Mesendoderm (in vitro differentiated cells): ENCODE measurements around the gene SHCBP1L.
"Not testable (repeated sequence)": the region's sequence is repeated elsewhere in the genome, so short reads cannot be mapped to it uniquely, and the experiment has no call there.

Experiments
- DNase-seq: peaks from one replicate; pipeline ENCODE4 v3.0.0; 2013
- H2AK5ac ChIP-seq: 2 replicates; pipeline ENCODE4 v1.6.1; 2013; ENCODE audit warnings: low read length, inconsistent platforms
- H2BK120ac ChIP-seq: 2 replicates; pipeline ENCODE4 v1.6.1; 2013; ENCODE audit warnings: low read depth, mild to moderate bottlenecking, low read length, moderate library complexity, mixed read lengths
- H2BK15ac ChIP-seq: replicated peaks from 2 replicates; pipeline ENCODE4 v1.6.1; 2013; ENCODE audit warnings: low read depth, mild to moderate bottlenecking, moderate library complexity
- H2BK5ac ChIP-seq: 2 replicates; pipeline ENCODE4 v1.6.1; 2013; ENCODE audit warnings: low read length, inconsistent platforms
- H3K18ac ChIP-seq: 2 replicates; pipeline ENCODE4 v1.6.1; 2013; ENCODE audit warnings: mild to moderate bottlenecking, low read length, mixed read lengths
- H3K23ac ChIP-seq: one replicate; pipeline ENCODE4 v1.6.1; 2013; ENCODE audit warnings: low read length
- H3K27ac ChIP-seq: 2 replicates; pipeline ENCODE4 v1.5.1; 2013; ENCODE audit warnings: low read depth, mild to moderate bottlenecking, inconsistent platforms, low read length, moderate library complexity
- H3K27me3 ChIP-seq: 2 replicates; pipeline ENCODE4 v1.6.1; 2013; ENCODE audit warnings: low read length, control low read depth, mild to moderate bottlenecking, inconsistent platforms; ENCODE audit not compliant: insufficient read depth, poor library complexity
- H3K36me3 ChIP-seq: 2 replicates; pipeline ENCODE4 v1.6.1; 2013; ENCODE audit warnings: low read length, inconsistent platforms; ENCODE audit not compliant: control insufficient read depth, insufficient read depth
- H3K4ac ChIP-seq: one replicate; pipeline ENCODE4 v1.6.1; 2013; ENCODE audit warnings: low read depth, mild to moderate bottlenecking, low read length, moderate library complexity
- H3K4me1 ChIP-seq: 2 replicates; pipeline ENCODE4 v1.6.1; 2013; ENCODE audit warnings: low read depth, low read length, inconsistent platforms; ENCODE audit not compliant: control insufficient read depth
- H3K4me2 ChIP-seq: 2 replicates; pipeline ENCODE4 v1.6.1; 2013; ENCODE audit warnings: low read length
- H3K4me3 ChIP-seq: 2 replicates; pipeline ENCODE4 v1.5.1; 2013; ENCODE audit warnings: mild to moderate bottlenecking, low read length
- H3K56ac ChIP-seq: one replicate; pipeline ENCODE4 v1.6.1; 2013; ENCODE audit warnings: low read length
- H3K79me1 ChIP-seq: 2 replicates; pipeline ENCODE4 v1.6.1; 2013; ENCODE audit warnings: low read length, inconsistent platforms
- H3K79me2 ChIP-seq: 2 replicates; pipeline ENCODE4 v1.6.1; 2013; ENCODE audit warnings: mild to moderate bottlenecking, low read length; ENCODE audit not compliant: control insufficient read depth, insufficient read depth
- H3K9ac ChIP-seq: 2 replicates; pipeline ENCODE4 v1.6.1; 2013; ENCODE audit warnings: low read length, inconsistent platforms
- H4K5ac ChIP-seq: one replicate; pipeline ENCODE4 v1.6.1; 2013; ENCODE audit warnings: low read length
- H4K8ac ChIP-seq: one replicate; pipeline ENCODE4 v1.6.1; 2013; ENCODE audit warnings: low read depth, mild to moderate bottlenecking, control low read depth, low read length, moderate library complexity
- WGBS: extraction: QIAGEN DNeasy Blood & Tissue Kit; methylation state at CpG from one replicate; pipeline ENCODE4 v1.1.7; 2013; ENCODE audit warnings: low lambda C conversion rate, missing lambda C conversion rate; ENCODE audit not compliant: insufficient coverage; ENCODE audit errors: extremely low coverage; 5-methylcytosine and 5-hydroxymethylcytosine counted together

Gene SHCBP1L

GRCh38 chr1:182953826-182954225 lies 860 bp upstream of the SHCBP1L start:
- H3K4me1 ChIP-seq: no peaks in the 10 kb centered on the region
- H3K56ac ChIP-seq: no peak overlapping the region
- WGBS: no CpG with 5 or more reads among the region's 3 CpGs

GRCh38 chr1:182943336-182943735 lies 9.6 kb downstream of the SHCBP1L start:
- not testable (repeated sequence) for H2BK5ac ChIP-seq, H3K27me3 ChIP-seq, H3K4ac ChIP-seq, H4K8ac ChIP-seq, H3K56ac ChIP-seq, H4K5ac ChIP-seq, H3K4me2 ChIP-seq, H3K18ac ChIP-seq, H3K4me1 ChIP-seq, H2AK5ac ChIP-seq, DNase-seq, H2BK15ac ChIP-seq, H3K36me3 ChIP-seq, H3K9ac ChIP-seq, H3K79me2 ChIP-seq, H3K4me3 ChIP-seq, H3K79me1 ChIP-seq, H3K27ac ChIP-seq, H3K23ac ChIP-seq, H2BK120ac ChIP-seq
- WGBS: no CpG with 5 or more reads among the region's 6 CpGs

More at GRCh38 chr1:182953826-182954225, 860 bp upstream of the SHCBP1L start:
- no peak overlapping the region for H4K8ac ChIP-seq
- no peak overlapping the region for H4K5ac ChIP-seq
- no peaks in the 10 kb centered on the region for H3K79me1 ChIP-seq
- H2BK120ac ChIP-seq: no peak overlapping the region
- no peak overlapping the region for H3K4me3 ChIP-seq
- no peaks in the 10 kb centered on the region for H3K79me2 ChIP-seq
- no peaks in the 10 kb centered on the region for H3K36me3 ChIP-seq
- H3K4ac ChIP-seq: no peak overlapping the region
- H3K23ac ChIP-seq: no peak overlapping the region
- H2BK5ac ChIP-seq: no peak overlapping the region
- no peak overlapping the region for H2BK15ac ChIP-seq
- H3K4me2 ChIP-seq: no peak overlapping the region
- no peak overlapping the region for H3K27ac ChIP-seq
- no peak for DNase-seq
- no peak overlapping the region for H2AK5ac ChIP-seq
- H3K9ac ChIP-seq: no peak overlapping the region
- no peak overlapping the region for H3K18ac ChIP-seq
- no peaks in the 10 kb centered on the region for H3K27me3 ChIP-seq

- not testable (repeated sequence) for H3K79me1 ChIP-seq, H2BK15ac ChIP-seq, H3K79me2 ChIP-seq, H3K4me3 ChIP-seq, H3K36me3 ChIP-seq, H2AK5ac ChIP-seq, H2BK120ac ChIP-seq, H3K27me3 ChIP-seq, H3K4me1 ChIP-seq, H4K5ac ChIP-seq, H3K4me2 ChIP-seq, H3K27ac ChIP-seq, H4K8ac ChIP-seq, H2BK5ac ChIP-seq, H3K18ac ChIP-seq, H3K4ac ChIP-seq, H3K23ac ChIP-seq
- WGBS: no CpG with 5 or more reads among the region's 25 CpGs
- H3K9ac ChIP-seq: peak overlapping the region; percentile 36
- DNase-seq: peak; percentile 71
- H3K56ac ChIP-seq: peak overlapping the region; percentile 10
Measured at GRCh38 chr1:182942145-182942544, 10.8 kb downstream of the SHCBP1L start.

- no peak overlapping the region for H3K23ac ChIP-seq
- H2BK120ac ChIP-seq: no peak overlapping the region
- no peak overlapping the region for H2BK5ac ChIP-seq
- H3K36me3 ChIP-seq: no peaks in the 10 kb centered on the region
- no peak overlapping the region for H3K4ac ChIP-seq
- H2AK5ac ChIP-seq: no peak overlapping the region
- no peaks in the 10 kb centered on the region for H3K79me2 ChIP-seq
- WGBS: 100% methylated on average over 2 of the region's 2 CpGs
- no peak for DNase-seq
- no peak overlapping the region for H3K4me2 ChIP-seq
- H3K56ac ChIP-seq: no peak overlapping the region
- no peaks in the 10 kb centered on the region for H3K79me1 ChIP-seq
- no peak overlapping the region for H4K5ac ChIP-seq
- no peak overlapping the region for H4K8ac ChIP-seq
- no peak overlapping the region for H3K4me3 ChIP-seq
- no peak overlapping the region for H2BK15ac ChIP-seq
- no peaks in the 10 kb centered on the region for H3K27me3 ChIP-seq
- H3K27ac ChIP-seq: no peak overlapping the region
- H3K18ac ChIP-seq: no peak overlapping the region
- no peaks in the 10 kb centered on the region for H3K4me1 ChIP-seq
- H3K9ac ChIP-seq: no peak overlapping the region
Measured at GRCh38 chr1:182939413-182939812, 13.6 kb downstream of the SHCBP1L start.

GRCh38 chr1:182935716-182936115 lies 17.2 kb downstream of the SHCBP1L start:
- Histone ChIP-seq H3K79me2 (no peaks in the 10 kb centered on the region), H3K56ac (no peak overlapping the region), H3K18ac (no peak overlapping the region), H2BK5ac (no peak overlapping the region), H3K4me3 (no peak overlapping the region), H2BK120ac (no peak overlapping the region), H3K27me3 (no peaks in the 10 kb centered on the region), H3K36me3 (no peaks in the 10 kb centered on the region), H2BK15ac (no peak overlapping the region), H2AK5ac (no peak overlapping the region), H3K4me2 (no peak overlapping the region), H4K8ac (no peak overlapping the region), H3K4ac (no peak overlapping the region), H4K5ac (no peak overlapping the region), H3K27ac (no peak overlapping the region), H3K9ac (no peak overlapping the region), H3K79me1 (no peaks in the 10 kb centered on the region), H3K4me1 (no peaks in the 10 kb centered on the region), H3K23ac (no peak overlapping the region)
- DNase-seq: no peak

GRCh38 chr1:182930985-182931384 lies 22.0 kb downstream of the SHCBP1L start:
- no peak overlapping the region for H3K23ac ChIP-seq
- no peaks in the 10 kb centered on the region for H3K4me1 ChIP-seq
- H3K79me1 ChIP-seq: no peaks in the 10 kb centered on the region
- H3K4ac ChIP-seq: no peak overlapping the region
- H4K5ac ChIP-seq: no peak overlapping the region
- no peak overlapping the region for H2BK15ac ChIP-seq
- H3K27me3 ChIP-seq: no peaks in the 10 kb centered on the region
- H3K4me2 ChIP-seq: no peak overlapping the region
- no peak overlapping the region for H3K27ac ChIP-seq
- no peaks in the 10 kb centered on the region for H3K36me3 ChIP-seq
- H3K79me2 ChIP-seq: no peaks in the 10 kb centered on the region
- no peak overlapping the region for H2AK5ac ChIP-seq
- DNase-seq: no peak
- H3K18ac ChIP-seq: no peak overlapping the region
- no peak overlapping the region for H2BK5ac ChIP-seq
- H3K56ac ChIP-seq: no peak overlapping the region
- no peak overlapping the region for H3K4me3 ChIP-seq
- no peak overlapping the region for H2BK120ac ChIP-seq
- whole genome bisulfite sequencing: no CpG with 5 or more reads among the region's 1 CpG
- no peak overlapping the region for H3K9ac ChIP-seq
- H4K8ac ChIP-seq: no peak overlapping the region
